Endodermal cell (in vitro differentiated cells): ENCODE measurements around the gene LLPH. TPM values are rescaled to one million over a fixed set of nuclear protein-coding genes. Genes with fewer than 3 reads are reported as not detected.

Source experiments
- DNase-seq: peaks from one replicate; pipeline ENCODE4 v3.0.0-alpha.2; 2017
- H3K27ac ChIP-seq: 2 replicates; pipeline ENCODE4 v1.5.1; 2013; ENCODE audit warnings: mild to moderate bottlenecking, low read depth, low read length, moderate library complexity
- H3K27me3 ChIP-seq: 2 replicates; pipeline ENCODE4 v1.6.1; 2013; ENCODE audit warnings: mild to moderate bottlenecking, low read length, moderate library complexity; ENCODE audit not compliant: insufficient read depth, control insufficient read depth, poor library complexity, severe bottlenecking
- H3K36me3 ChIP-seq: 2 replicates; pipeline ENCODE4 v1.7.0; 2013; ENCODE audit warnings: mild to moderate bottlenecking, low read length, moderate library complexity; ENCODE audit not compliant: control insufficient read depth, insufficient read depth
- H3K4me1 ChIP-seq: one replicate; pipeline ENCODE4 v1.7.0; 2013; ENCODE audit warnings: low read length; ENCODE audit not compliant: control insufficient read depth, insufficient read depth
- H3K4me3 ChIP-seq: 2 replicates; pipeline ENCODE4 v1.5.1; 2013; ENCODE audit warnings: mild to moderate bottlenecking, low read length, moderate library complexity
- H3K9ac ChIP-seq: 2 replicates; pipeline ENCODE4 v1.6.1; 2013; ENCODE audit warnings: mild to moderate bottlenecking, low read length, moderate library complexity; ENCODE audit not compliant: poor library complexity, severe bottlenecking; ENCODE audit errors: extremely low read depth
- H3K9me3 ChIP-seq: 2 replicates; pipeline ENCODE4 v1.6.1; 2013; ENCODE audit warnings: mild to moderate bottlenecking, low read length, moderate library complexity; ENCODE audit not compliant: control insufficient read depth
- H3K27ac Mint-ChIP-seq: 2 replicates; pipeline ENCODE4 v1.8.0; 2020; ENCODE audit warnings: mixed read lengths
- H3K27me3 Mint-ChIP-seq: 2 replicates; pipeline ENCODE4 v1.8.0; 2021; ENCODE audit warnings: mild to moderate bottlenecking, mixed read lengths; ENCODE audit not compliant: insufficient read depth
- H3K36me3 Mint-ChIP-seq: 2 replicates; pipeline ENCODE4 v1.8.0; 2020; ENCODE audit warnings: low read depth, mixed read lengths
- H3K4me1 Mint-ChIP-seq: 2 replicates; pipeline ENCODE4 v1.8.0; 2020; ENCODE audit warnings: mixed read lengths
- H3K4me3 Mint-ChIP-seq: 2 replicates; pipeline ENCODE4 v1.8.0; 2020; ENCODE audit warnings: mild to moderate bottlenecking, moderate library complexity, mixed read lengths
- H3K9me3 Mint-ChIP-seq: 2 replicates; pipeline ENCODE4 v1.8.0; 2020; ENCODE audit warnings: mild to moderate bottlenecking, mixed read lengths
- CTCF ChIP-seq: fragments of 200-600 bp; sonication (generic); conservative IDR thresholded peaks from 2 replicates; pipeline ENCODE4 v1.5.0; 2021; ENCODE audit warnings: antibody characterized with exemption, mild to moderate bottlenecking
- WGBS, 2 experiments: methylation state at CpG; one replicate each; pipeline versions ENCODE4 v1.1.5 to v1.1.7; 2013; ENCODE audit warnings: missing lambda C conversion rate in 2 of 2, mixed read lengths in 1 of 2; ENCODE audit not compliant: insufficient coverage in 1 of 2, insufficient read length in 1 of 2; 5-methylcytosine and 5-hydroxymethylcytosine counted together
- total RNA-seq, 2 donors: library from RNA; stranded (reverse); fragmentation: NEBNext Ultra II Directional in 1 of 2; extraction: Animal tissue kit (Norgen Biotek cat#: 25700) in 1 of 2; gene quantifications; 2 replicates in 1 of 2; 3 replicates in 1 of 2; pipeline ENCODE4 v1.2.1, GENCODE V29; 2021

LLPH gene
- total RNA-seq, 2 donors from 2014 or later: 16.5 to 25.7 TPM

- Histone ChIP-seq H3K4me3 (no peak overlapping the region), H3K9me3 (peaks cover 32% of the 10 kb centered on the region), H3K36me3 (peaks cover 21% of the 10 kb centered on the region), H3K4me1 (no peaks in the 10 kb centered on the region), H3K27me3 (no peaks in the 10 kb centered on the region), H3K27ac (no peak overlapping the region), H3K9ac (no peak overlapping the region)
- Mint-ChIP-seq H3K4me1 (no peaks in the 10 kb centered on the region), H3K9me3 (peaks cover 28% of the 10 kb centered on the region), H3K27ac (no peak overlapping the region), H3K36me3 (peaks cover 27% of the 10 kb centered on the region), H3K27me3 (no peaks in the 10 kb centered on the region), H3K4me3 (no peak overlapping the region)
- no peak for TF ChIP-seq CTCF
- DNase-seq: no peak
- 88 to 100% methylated on average over 2 of the region's 4 CpGs for WGBS, 2 experiments
Measured at GRCh38 chr12:66163289-66163688, 32.7 kb upstream of the LLPH start.

GRCh38 chr12:66162701-66163100, 32.2 kb upstream of the LLPH start:
- Mint-ChIP-seq H3K27ac (no peak overlapping the region), H3K4me1 (no peaks in the 10 kb centered on the region), H3K4me3 (no peak overlapping the region), H3K9me3 (peaks cover 28% of the 10 kb centered on the region), H3K36me3 (peaks cover 27% of the 10 kb centered on the region), H3K27me3 (no peaks in the 10 kb centered on the region)
- H3K27ac ChIP-seq: no peak overlapping the region
- no peak overlapping the region for H3K9ac ChIP-seq
- H3K4me1 ChIP-seq: no peaks in the 10 kb centered on the region
- DNase-seq: no peak
- H3K9me3 ChIP-seq: peaks cover 32% of the 10 kb centered on the region
- no peak overlapping the region for H3K4me3 ChIP-seq
- TF ChIP-seq CTCF: no peak
- peaks cover 21% of the 10 kb centered on the region for H3K36me3 ChIP-seq
- H3K27me3 ChIP-seq: no peaks in the 10 kb centered on the region
- 93 to 100% methylated on average over 2 of the region's 2 CpGs for WGBS, 2 experiments

GRCh38 chr12:66160704-66161103, 30.2 kb upstream of the LLPH start:
- Histone ChIP-seq H3K27ac (no peak overlapping the region), H3K9ac (no peak overlapping the region), H3K27me3 (no peaks in the 10 kb centered on the region), H3K9me3 (peaks cover 16% of the 10 kb centered on the region), H3K4me3 (no peak overlapping the region), H3K4me1 (no peaks in the 10 kb centered on the region), H3K36me3 (peaks cover 16% of the 10 kb centered on the region)
- DNase-seq: no peak
- H3K36me3 Mint-ChIP-seq: peaks cover 21% of the 10 kb centered on the region
- H3K4me1 Mint-ChIP-seq: no peaks in the 10 kb centered on the region
- no peaks in the 10 kb centered on the region for H3K27me3 Mint-ChIP-seq
- no peak overlapping the region for H3K27ac Mint-ChIP-seq
- peaks cover 23% of the 10 kb centered on the region for H3K9me3 Mint-ChIP-seq
- no peak overlapping the region for H3K4me3 Mint-ChIP-seq
- WGBS, 2 experiments: 91 to 94% methylated on average over 14 to 28 of the region's 28 CpGs
- TF ChIP-seq CTCF: no peak
